Middle frontal gyrus (tissue), 1 donor: ENCODE data around the gene PCGF3.
"Not testable (repeated sequence)": the region's sequence is repeated elsewhere in the genome, so short reads cannot be mapped to it uniquely, and the experiment has no call there.

Experiments
- DNase-seq: peaks from one replicate; pipeline ENCODE4 v3.0.0-alpha.2; 2015; ENCODE audit warnings: low spot score; ENCODE audit errors: extremely low spot score

Gene PCGF3

GRCh38 chr4:793941-794621 is 88.4 kb downstream of the PCGF3 start:
- DNase-seq = no peak

GRCh38 chr4:794900-795725 is 89.5 kb downstream of the PCGF3 start:
- DNase-seq = no peak

- no peak for DNase-seq
Observed at GRCh38 chr4:795726-796119, 90.1 kb downstream of the PCGF3 start.

- no peak for DNase-seq
Observed at GRCh38 chr4:796206-796605, 90.6 kb downstream of the PCGF3 start.

GRCh38 chr4:797066-797465 is 91.4 kb downstream of the PCGF3 start:
- no peak for DNase-seq

GRCh38 chr4:801436-802124 is 95.9 kb downstream of the PCGF3 start:
- DNase-seq = no peak

GRCh38 chr4:803884-804283 is 98.3 kb downstream of the PCGF3 start:
- no peak for DNase-seq

GRCh38 chr4:804804-805203 is 99.2 kb downstream of the PCGF3 start:
- no peak for DNase-seq

- DNase-seq = not testable (repeated sequence)
Observed at GRCh38 chr4:806979-807378, 101.3 kb downstream of the PCGF3 start.

- no peak for DNase-seq
Observed at GRCh38 chr4:807792-808191, 102.2 kb downstream of the PCGF3 start.

GRCh38 chr4:808860-809570 is 103.4 kb downstream of the PCGF3 start:
- peak; percentile 27 for DNase-seq

- DNase-seq = no peak
Observed at GRCh38 chr4:813900-814299, 108.3 kb downstream of the PCGF3 start.

GRCh38 chr4:814312-814850 is 108.7 kb downstream of the PCGF3 start:
- no peak for DNase-seq

GRCh38 chr4:815464-816146 is 110.0 kb downstream of the PCGF3 start:
- DNase-seq = no peak

GRCh38 chr4:818106-818921 is 112.7 kb downstream of the PCGF3 start:
- no peak for DNase-seq

- DNase-seq = no peak
Observed at GRCh38 chr4:819401-820229, 114.0 kb downstream of the PCGF3 start.
